GM18870 (cell line): ENCODE measurements around the gene ASB6.
"Not testable (repeated sequence)": the region's sequence is repeated elsewhere in the genome, so short reads cannot be mapped to it uniquely, and the experiment has no call there.

Experiments used
- ATAC-seq: cut with Tn5 transposase; IDR thresholded peaks from one replicate; pipeline ENCODE4 v1.9.1; 2021; ENCODE audit warnings: moderate library complexity; ENCODE audit not compliant: unreplicated experiment

The ASB6 gene

DNA sequence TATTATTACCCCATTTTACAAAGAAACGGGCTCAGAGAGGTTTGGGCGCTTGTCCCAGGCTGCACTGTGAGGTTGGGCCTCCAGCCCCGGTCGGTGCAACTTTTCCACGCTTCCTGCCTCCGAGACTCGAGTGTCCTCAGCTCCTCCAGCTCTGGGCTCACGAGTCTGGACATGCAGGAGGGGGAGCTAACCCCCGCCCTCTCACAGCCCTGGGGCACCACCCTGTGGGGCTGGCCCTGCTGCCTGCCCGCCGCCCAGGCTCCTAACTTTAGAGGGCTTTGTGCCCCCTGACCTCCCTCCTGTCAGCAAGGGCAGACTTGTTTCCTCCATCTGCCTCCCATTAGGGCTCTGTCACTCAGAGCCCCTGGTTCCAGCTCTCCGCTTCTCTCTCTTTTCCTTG, 4.3 kb upstream of the ASB6 start:
- no peak for ATAC-seq

DNA sequence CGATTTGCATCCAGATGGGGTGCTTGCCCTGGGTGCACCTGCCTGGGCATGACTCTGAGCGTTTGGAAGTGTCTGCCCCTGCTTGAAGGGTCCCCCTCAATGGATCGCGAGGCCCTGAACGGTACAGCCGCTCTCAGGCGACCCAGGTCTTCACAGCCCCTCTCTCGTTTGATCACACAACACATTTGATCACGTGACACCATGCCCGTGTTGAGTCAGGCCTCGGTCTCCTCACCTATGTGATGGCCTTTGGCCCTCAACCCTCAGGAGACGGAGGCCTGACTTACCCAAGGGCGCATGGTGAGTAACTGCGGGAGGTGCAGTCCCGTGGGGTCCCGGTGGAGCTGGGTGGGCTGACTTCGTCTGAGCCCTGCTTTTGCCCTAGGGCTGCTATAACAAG, 3.0 kb upstream of the ASB6 start:
- ATAC-seq, result no peak

DNA sequence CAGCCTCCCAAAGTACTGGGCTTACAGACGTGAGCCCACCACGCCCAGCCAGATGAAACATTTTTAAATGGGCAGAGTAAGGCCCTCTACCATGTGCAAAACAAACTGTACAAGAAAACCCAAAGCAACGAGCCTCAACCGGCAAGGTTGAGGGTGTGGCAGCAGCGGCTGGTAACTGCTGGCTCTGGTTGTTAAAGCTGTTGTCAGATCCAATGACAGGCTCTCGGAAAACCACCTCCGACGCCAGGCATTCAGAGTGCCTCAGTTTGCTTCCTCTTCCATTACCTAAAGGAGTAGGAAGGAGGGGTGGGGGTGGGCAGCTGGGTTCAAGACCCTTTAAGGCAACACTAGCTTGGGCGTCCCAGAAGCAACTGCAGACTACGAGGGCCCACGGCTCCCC, 2.4 kb upstream of the ASB6 start:
- no peak for ATAC-seq

DNA sequence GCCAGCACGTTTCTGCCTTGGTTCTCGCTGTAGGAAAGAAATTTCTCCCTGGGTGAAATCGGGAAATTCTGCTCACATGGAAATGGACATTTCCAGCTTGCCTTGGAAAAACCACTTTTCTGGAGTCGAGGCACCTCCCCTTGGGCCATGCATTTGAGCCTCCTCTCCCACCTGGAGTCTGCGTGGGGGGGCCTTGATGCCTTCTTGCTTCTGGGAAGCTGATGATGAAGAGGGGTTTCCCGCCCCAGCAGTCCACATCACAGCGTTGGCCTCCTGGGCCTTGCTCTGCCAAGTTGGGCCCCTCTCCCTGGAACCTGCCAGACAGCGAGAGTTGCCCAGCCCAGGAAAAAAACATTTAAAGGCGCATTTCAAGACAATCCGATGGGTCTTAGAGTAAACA, 1.8 kb upstream of the ASB6 start:
- no peak for ATAC-seq

DNA sequence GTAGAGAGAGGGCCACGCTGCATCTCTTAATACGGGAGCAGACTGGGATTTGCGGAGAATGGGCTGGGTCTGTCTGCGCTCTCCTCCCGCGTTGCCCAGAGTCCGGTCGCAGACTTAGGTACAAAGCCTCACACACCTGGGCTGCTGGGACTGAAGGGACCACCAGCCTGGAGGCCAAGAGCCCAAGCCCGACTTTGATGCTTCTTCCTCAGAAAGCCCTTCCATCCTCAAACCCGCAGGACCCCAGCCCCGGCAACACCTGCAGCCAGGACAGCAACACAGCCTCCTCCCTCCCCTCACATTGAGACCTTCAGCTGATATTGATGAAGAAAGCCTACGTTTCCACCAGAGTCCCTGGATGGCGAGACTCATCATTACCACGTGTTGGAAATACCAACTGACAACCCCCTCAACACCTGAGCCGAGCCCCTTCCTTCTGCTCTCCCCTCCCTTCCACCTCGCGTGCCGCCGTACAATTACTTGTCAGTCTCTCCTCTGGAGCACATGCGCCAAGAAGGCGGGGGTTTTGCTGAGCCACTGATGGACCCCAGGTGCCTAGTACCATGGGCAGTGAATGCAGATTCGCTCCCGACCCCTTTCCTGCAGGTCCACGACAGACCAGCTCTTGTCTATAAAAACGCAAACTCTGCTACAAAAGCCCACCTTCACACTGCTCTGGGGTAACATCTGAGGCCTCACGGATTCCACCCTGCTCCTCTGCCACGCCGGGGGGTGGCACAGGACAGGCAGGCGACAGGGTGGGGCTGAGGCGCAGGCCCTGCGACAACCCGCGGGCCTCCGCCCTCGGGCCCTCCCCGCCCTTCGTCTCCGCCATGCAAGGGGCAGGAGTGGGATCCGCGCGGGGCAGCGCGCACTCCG, 841 bp downstream of the ASB6 start:
- ATAC-seq, result no peak

DNA sequence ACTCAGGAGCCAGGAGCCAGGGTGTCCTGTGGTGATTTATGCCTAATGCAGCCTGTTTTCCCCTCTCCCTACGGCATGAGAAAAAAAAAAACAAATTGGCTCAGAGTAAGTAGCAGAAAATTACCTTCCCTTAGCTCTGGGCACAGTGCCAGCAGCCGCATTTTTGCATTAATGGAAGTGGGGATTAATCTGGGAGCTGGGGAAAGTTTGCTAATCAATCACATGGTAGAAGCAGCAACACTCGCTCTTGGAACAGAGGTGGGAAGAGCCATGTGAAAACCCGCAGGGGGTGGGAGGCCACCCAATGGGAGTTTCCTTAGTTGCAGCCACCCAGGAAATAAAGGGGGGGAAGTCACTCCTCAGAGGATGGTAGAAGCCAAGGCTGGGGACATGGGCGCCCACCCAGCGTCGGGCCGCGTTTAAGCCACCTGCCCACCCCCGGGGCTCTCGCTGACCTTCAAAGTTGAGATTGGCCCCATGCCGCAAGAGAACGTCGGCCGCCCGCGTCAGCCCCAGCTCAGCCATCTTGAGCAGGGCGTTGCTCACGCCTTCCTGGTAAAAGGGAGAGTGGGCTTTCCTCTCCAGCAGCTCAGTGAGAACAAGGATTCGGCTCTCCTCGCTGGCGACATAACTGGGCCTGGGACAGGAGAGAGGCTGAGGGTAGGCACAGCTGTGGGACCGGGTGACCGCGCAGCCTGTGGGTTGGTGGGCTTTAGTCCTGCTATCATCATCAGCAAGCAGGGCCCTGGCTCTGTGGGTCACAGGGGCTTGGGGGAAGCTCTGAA, 1.7 kb downstream of the ASB6 start:
- no peak for ATAC-seq

DNA sequence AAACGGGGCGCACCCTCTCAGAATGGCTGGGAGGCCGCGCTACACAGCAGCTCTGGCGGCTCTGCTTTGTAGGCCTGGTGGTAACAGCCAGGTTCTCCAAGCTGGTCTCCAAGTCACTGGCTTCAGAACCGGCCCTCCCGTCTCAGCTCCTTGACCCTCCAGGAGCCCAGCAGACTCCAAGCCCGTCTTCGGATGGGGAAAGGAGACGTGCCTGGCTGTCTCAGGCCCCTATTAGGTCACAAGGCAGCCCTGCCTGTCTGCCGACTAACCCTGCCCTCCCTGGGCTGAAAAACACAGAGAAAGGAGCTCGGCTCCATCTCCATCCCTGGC, 2.2 kb downstream of the ASB6 start:
- ATAC-seq, result no peak

DNA sequence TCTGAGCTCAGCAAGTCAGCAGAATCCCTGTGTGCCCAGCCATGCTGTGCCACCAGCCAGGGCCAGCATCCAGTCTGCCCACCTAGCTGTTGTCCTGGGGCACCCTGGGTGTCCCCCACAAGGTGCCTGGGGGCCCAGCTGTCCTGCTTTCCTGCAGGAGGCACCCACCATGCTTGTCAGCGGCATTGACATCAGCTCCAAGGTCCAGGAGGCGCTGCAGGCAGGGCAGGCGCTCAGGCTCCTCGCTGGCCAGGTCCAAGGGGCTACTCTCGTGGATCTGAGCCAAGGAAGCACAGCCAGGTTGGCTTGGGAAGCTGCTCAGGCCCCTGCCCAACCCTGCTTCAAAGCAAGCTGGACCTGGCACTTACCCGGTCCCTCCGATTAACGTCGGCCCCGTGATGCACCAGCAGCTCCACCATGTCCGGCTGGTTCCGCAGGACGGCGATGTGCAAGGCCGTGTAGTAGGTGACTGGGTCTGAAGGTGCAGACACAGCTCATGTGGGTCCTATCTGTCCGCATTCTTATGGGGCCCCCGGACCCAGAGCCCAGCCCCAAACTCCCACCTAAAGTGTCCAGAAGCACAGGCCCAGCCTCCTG, 2.8 kb downstream of the ASB6 start:
- ATAC-seq, result no peak

DNA sequence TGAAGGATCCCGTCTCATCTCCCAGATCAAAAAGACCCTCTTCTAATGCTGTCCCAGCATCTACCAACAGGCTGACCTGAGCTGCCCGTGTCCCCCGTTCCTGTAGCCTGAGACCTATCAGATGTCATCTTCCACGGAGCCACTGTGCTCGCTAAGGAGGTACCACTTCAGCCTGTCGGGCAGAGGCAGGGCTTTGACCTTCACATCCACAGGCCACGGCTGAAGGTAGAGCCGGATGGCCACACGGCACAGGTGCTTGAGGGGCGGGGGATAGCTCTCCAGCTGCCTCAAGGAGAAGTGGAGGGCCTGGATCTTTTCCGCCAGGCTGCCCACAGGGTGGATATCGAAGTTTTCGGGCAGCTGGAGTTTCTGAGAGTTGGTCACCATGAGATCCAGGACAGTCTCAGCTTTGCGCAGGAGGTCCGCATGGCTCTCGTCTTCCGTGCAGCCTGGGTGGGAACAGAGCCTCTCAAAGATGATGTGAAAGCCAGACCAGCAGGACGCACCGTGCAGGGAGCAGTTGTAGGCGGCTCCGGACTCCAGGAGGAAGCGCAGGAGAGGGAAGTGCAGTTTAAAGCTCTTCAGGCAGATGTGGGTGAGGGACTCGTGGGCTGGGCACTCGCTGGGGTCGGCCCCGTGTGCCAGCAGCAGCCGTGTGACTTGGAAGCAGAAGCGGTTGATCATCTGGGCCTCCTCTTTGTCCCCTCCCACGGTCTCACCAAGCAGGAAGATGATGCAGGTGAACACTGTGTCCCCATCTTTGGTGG, 4.1 kb downstream of the ASB6 start:
- ATAC-seq, result no peak

DNA sequence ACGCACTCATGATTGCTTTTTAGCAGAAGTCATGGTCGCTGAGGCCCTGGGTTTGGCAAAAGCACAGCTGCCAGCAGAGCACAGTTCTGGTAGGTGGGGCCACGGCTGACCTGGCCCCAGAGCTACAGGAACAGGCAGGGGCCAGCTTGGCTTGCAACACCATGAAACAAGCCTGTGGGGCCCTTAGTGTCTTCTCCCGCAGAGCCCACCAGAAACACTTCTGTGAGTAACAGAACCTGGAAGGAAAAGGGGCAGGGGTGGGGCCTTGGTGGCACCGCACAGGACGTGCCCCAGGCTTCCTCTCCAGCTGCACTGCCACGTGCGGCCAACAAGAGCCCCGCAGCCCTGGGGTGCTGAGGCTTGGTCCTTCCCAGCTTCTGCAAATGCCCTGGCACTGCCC, 4.8 kb downstream of the ASB6 start:
- ATAC-seq, result no peak

DNA sequence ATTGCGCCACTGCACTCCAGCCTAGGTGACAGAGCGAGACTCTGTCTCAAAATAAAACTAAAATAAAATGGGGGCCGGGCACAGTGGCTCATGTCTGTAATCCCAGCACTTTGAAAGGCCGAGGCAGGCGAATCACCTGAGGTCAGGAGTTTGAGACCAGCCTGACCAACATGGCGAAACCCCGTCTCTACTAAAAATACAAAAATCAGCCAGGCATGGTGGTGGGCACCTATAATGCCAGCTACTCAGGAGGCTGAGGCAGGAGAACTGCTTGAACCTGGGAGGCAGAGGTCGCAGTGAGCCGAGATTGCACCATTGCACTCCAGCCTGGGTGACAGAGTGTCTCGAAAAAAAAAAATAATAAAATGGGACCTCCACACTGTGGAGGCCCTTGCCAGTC, 5.6 kb downstream of the ASB6 start:
- ATAC-seq, result not testable (repeated sequence)

DNA sequence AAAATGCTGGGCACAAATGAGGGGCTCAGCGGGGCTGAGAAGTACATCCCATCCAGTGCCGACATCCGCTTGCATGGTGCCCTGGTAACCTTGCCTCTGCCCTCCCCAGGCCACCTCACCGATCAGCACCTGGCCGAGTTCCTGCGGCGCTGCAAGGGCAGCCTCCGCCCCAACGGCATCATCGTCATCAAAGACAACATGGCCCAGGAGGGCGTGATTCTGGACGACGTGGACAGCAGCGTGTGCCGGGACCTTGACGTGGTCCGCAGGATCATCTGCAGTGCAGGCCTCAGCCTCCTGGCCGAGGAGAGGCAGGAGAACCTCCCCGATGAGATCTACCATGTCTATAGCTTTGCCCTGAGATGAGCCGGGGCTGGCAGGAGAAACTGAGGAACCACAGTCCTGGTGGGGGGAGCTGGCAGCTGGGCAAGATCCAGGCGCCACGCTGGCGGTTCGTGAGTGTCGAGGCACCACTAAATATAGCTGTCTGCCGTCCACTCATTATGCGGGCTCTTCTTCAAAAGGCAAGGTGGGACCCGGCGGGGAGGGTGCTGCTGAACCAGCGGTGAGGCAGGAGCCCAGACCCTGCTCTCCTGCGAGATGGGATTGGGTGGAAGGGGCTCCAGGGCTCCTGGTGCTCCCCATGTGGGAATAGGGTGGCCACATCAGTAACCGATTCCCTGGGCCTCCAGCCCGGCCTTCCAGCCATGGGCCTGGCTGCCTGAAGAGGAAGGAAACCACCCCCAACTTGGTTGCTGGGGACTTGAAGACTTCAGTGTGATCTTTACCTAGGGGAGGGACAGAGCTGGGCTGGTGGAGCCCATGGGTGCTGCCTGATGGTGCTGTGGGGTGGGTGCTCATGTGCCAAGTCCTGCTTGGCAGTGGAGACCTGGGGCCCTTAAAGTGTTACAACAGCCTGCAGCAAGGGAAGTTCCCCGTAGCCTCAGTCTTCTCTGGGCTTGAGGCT, 6.6 kb downstream of the ASB6 start:
- no peak for ATAC-seq

DNA sequence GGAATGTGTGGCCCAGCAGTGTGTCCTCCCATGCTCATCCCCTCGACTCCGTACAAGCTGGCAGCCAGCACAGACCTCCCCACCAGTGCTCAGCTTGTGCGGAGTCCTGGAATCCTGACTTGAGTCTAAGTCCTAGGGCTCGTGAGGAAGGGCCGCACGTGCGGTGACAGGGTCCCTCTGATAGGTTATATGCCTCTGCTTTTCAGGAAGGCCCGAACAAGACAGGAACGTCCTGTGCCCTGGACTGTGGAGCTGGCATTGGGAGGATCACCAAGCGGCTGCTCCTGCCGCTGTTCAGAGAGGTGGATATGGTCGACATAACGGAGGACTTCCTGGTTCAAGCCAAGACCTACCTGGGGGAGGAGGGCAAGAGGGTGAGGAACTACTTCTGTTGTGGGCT, 8.1 kb downstream of the ASB6 start:
- ATAC-seq, result no peak

DNA sequence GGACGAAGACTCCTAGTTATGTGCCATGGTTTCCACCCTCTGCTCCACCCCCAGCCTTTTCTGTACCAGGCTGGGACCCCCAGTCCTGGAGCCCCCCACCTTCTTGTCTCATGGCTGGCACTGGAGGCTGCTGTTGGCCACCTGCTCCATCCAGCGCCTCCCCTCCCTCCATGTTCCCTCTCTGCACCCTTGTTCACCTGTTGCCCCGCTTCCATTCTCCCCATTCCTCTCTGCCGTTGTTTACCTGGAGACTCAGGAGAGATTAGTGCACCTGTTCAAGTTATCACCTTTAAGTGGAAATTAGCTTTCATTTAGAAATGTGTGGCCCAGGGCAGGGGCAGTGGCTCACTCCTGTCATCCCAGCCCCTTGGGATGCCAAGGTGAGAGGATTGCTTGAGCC, 8.7 kb downstream of the ASB6 start:
- no peak for ATAC-seq

DNA sequence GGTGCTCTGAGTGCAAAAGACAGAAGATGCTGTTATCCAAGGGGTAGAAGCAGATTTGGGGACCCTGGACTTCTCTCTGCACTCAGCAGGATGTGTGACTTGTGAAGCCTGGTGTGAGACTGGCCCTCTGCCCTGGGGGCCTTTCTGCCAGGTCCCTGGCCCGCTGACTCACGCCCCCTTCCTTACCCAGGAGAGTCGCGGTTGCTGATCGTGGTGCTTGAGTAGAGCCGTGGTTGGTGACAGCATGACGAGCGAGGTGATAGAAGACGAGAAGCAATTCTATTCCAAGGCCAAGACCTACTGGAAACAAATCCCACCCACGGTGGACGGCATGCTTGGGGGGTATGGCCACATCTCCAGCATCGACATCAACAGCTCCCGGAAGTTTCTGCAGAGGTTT, 9.5 kb downstream of the ASB6 start:
- no peak for ATAC-seq

DNA sequence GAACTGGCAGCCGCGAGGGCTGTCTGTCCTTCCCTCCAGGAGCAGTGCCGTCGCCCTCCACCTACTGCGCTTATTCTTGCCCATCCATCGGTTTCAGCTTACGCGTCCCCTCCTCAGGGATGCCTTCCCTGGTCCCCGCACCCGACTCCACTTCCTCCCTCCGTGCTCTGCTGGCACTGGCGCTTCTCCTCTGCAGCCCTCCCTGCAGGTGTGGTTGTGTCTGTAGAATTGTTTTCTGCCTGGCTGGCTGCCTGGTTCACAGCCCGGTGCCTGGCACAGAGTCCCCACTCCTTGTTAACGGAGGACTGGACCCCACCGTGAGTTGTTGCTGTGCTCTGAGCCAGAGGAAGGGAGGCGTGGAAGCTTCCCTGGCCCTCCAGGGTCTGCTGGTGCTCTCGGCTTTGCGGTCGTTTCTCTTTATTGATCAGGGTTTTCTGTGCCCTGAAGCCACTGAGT, 10.2 kb downstream of the ASB6 start:
- ATAC-seq, result no peak

DNA sequence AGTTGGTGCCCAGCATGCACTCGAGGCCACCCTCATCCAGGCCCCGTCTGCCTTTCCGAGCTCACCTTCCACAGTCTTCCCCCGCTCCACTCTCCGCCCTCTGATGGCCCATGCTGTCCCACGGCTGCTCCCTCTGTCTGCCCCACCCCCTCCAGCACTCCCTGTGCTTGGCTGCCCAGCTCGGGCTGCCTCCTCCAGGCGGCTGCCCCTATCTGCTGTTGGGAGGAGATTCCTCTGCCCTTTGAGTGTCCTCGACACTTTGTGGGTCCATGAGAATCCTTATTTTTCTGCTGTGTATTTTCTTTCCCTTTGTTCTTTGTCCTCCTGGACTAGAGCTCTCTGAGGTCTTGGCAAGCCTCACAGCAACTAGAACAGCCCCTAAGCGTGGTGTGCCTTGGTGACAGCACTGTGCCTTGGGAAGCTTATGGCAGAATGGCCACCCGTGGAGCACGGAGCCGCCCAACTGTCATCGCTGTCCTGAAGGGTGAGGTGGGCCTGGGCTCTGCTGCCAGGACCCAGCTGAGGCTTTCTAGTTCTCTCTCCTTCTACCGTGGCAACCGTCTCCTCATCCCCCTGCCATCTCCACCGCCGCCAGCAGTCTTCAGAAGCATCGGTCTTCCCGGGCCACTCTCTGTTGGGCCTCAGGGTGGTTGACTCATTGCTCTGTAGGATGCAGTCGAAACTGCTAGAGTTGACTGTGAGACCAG, 10.8 kb downstream of the ASB6 start:
- ATAC-seq, result no peak

DNA sequence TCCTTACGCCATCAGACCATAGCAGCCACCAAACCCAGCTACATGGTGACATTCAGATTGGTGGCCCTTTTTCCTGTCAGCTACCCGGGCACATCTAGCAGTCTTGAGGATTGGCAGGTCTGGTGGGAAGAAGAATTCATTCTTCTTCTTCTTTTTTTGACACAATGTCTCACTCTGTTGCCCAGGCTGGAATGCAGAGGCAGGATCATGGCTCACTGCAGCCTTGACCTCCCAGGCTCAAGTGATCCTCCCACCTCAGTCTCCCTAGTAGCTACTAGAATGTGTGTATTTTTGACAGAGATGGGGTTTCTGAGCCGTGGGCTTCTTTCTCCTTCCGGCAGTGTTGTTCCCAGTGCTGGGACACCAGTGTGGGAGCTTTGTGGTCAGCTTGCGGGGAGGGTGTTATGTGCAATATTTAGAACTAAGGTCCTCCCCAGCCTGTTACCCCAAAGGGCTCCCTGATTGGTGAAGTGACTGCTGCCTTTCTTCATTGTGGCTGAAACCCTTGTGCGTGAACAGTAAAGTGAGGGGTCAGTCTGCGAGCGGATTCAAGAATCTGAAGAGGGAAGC, 12.6 kb downstream of the ASB6 start:
- no peak for ATAC-seq

DNA sequence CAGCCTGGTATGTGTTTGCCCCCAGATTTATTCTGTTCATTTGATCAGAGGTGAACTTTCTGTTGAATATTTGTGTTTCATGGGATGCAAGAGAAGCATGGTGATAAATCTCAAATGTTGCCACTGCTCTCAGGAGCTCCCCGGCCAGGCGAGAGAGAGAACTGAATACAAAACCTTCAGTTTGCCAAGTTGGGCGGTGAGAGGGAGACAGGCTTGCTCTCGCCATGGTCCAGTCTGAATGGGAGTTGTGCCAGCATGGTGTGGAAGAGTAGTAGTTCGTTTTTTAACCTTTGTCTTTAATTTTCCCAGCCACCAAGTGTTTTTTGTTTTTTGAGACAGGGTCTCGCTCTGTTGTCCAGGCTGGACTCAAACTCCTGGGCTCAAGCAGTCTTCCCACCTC, 13.2 kb downstream of the ASB6 start:
- no peak for ATAC-seq
